ENCODE results near the gene MIA3. TPM values are rescaled to one million over a fixed set of nuclear protein-coding genes. Genes with fewer than 3 reads are reported as not detected.
A peak's percentile ranks its signal among the peaks of the same experiment; 100 is the strongest.

The MIA3 gene
- total RNA-seq, 1 experiment from 2014 or later: 50.8 TPM

GRCh38 chr1:222641269-222641948 lies 23.5 kb downstream of the MIA3 start:
- Histone ChIP-seq H3K9ac (ENCODE audit: low read length) (no peak overlapping the region), H4K20me1 (ENCODE audit: low read length) (no peaks in the 10 kb centered on the region), H3K9me3 (ENCODE audit: low read length) (no peaks in the 10 kb centered on the region), H3K4me1 (ENCODE audit: insufficient read depth, low read length) (peaks cover 32% of the 10 kb centered on the region), H3K4me3 (ENCODE audit: low read length) (no peak overlapping the region), H3K79me2 (ENCODE audit: low read length) (peaks cover 25% of the 10 kb centered on the region), H3K4me2 (ENCODE audit: low read length) (no peak overlapping the region), H3K27ac (ENCODE audit: low read length) (no peak overlapping the region), H3F3A (ENCODE audit: low read length, unreplicated experiment) (peaks cover 11% of the 10 kb centered on the region), H3K36me3 (ENCODE audit: low read depth, low read length) (peaks cover 14% of the 10 kb centered on the region), H3K27me3 (ENCODE audit: low read length) (no peaks in the 10 kb centered on the region), H2AFZ (ENCODE audit: low read length) (no peak overlapping the region), H3K9me2 (replicated peaks; ENCODE audit: low read length) (no peaks in the 10 kb centered on the region)
- ChIA-PET POLR2A (ENCODE audit: unreplicated experiment) (no interaction called here), CTCF (no interaction called here)
- ATAC-seq (no peak), DNase-seq (no peak)
- TF ChIP-seq CTCF (conservative IDR thresholded peaks at IDR 0.05; ENCODE audit: low read depth, low read length) (no peak), EZH2phosphoT487 (IDR thresholded peaks at IDR 0.05; ENCODE audit: borderline replicate concordance, low read length) (no peak), EZH2 (IDR thresholded peaks at IDR 0.05; ENCODE audit: low read length, unreplicated experiment) (no peak)
- BruUV-seq (replicated peaks): no TSS peak
- intact Hi-C loops (cut with micrococcal nuclease): no loop called here

- Histone ChIP-seq H3F3A (ENCODE audit: low read length, unreplicated experiment) (peaks cover 11% of the 10 kb centered on the region), H3K27me3 (ENCODE audit: low read length) (no peaks in the 10 kb centered on the region), H3K4me3 (ENCODE audit: low read length) (no peak overlapping the region), H3K79me2 (ENCODE audit: low read length) (peaks cover 25% of the 10 kb centered on the region), H3K9ac (ENCODE audit: low read length) (no peak overlapping the region), H3K27ac (ENCODE audit: low read length) (peak overlapping the region; percentile 13), H3K4me1 (ENCODE audit: insufficient read depth, low read length) (peaks cover 32% of the 10 kb centered on the region), H3K9me2 (replicated peaks; ENCODE audit: low read length) (no peaks in the 10 kb centered on the region), H3K9me3 (ENCODE audit: low read length) (no peaks in the 10 kb centered on the region), H3K36me3 (ENCODE audit: low read depth, low read length) (peaks cover 15% of the 10 kb centered on the region), H2AFZ (ENCODE audit: low read length) (no peak overlapping the region), H3K4me2 (ENCODE audit: low read length) (peak overlapping the region; percentile 85), H4K20me1 (ENCODE audit: low read length) (no peaks in the 10 kb centered on the region)
- DNase-seq (peak; percentile 89), ATAC-seq (peak; percentile 62)
- no peak for TF ChIP-seq EZH2phosphoT487 (IDR thresholded peaks at IDR 0.05; ENCODE audit: borderline replicate concordance, low read length)
- TF ChIP-seq CTCF (conservative IDR thresholded peaks at IDR 0.05; ENCODE audit: low read depth, low read length): no peak
- no peak for TF ChIP-seq EZH2 (IDR thresholded peaks at IDR 0.05; ENCODE audit: low read length, unreplicated experiment)
- BruUV-seq (replicated peaks): no TSS peak
- ChIA-PET CTCF (no interaction called here), POLR2A (ENCODE audit: unreplicated experiment) (no interaction called here)
- intact Hi-C loops (cut with micrococcal nuclease): loop anchor here (2.0 kb wide), 1 partner anchor 70 kb away; the partner anchor contains the start of genes AIDA and BROX
These were observed 24.6 kb downstream of the MIA3 start for GRCh38 chr1:222642468-222642867.

- Histone ChIP-seq H3K36me3 (ENCODE audit: low read depth, low read length) (peaks cover 9% of the 10 kb centered on the region; the same call in 1 of the 2 replicates), H3K4me1 (ENCODE audit: insufficient read depth, low read length) (peaks cover 32% of the 10 kb centered on the region), H3K27ac (ENCODE audit: low read length) (peak overlapping the region; percentile 77), H3K9ac (ENCODE audit: low read length) (peak overlapping the region; percentile 84), H3K9me3 (ENCODE audit: low read length) (no peaks in the 10 kb centered on the region), H3K9me2 (replicated peaks; ENCODE audit: low read length) (no peaks in the 10 kb centered on the region), H3F3A (ENCODE audit: low read length, unreplicated experiment) (peaks cover 11% of the 10 kb centered on the region), H3K27me3 (ENCODE audit: low read length) (no peaks in the 10 kb centered on the region), H2AFZ (ENCODE audit: low read length) (peak overlapping the region; percentile 88), H3K4me3 (ENCODE audit: low read length) (peak overlapping the region; percentile 89), H3K4me2 (ENCODE audit: low read length) (peak overlapping the region; percentile 85), H4K20me1 (ENCODE audit: low read length) (no peaks in the 10 kb centered on the region), H3K79me2 (ENCODE audit: low read length) (peaks cover 25% of the 10 kb centered on the region)
- no peak for ATAC-seq
- POLR2A ChIA-PET (ENCODE audit: unreplicated experiment): no interaction called here
- CTCF ChIA-PET: no interaction called here
- TSS peak; percentile 99 for BruUV-seq (replicated peaks)
- no peak for TF ChIP-seq EZH2phosphoT487 (IDR thresholded peaks at IDR 0.05; ENCODE audit: borderline replicate concordance, low read length)
- no peak for TF ChIP-seq EZH2 (IDR thresholded peaks at IDR 0.05; ENCODE audit: low read length, unreplicated experiment)
- no peak for TF ChIP-seq CTCF (conservative IDR thresholded peaks at IDR 0.05; ENCODE audit: low read depth, low read length)
- intact Hi-C loops (cut with micrococcal nuclease): loop anchor here (2.0 kb wide), 1 partner anchor 69 kb away; the partner anchor contains the start of genes AIDA and BROX
- no peak for DNase-seq
These were observed 25.7 kb downstream of the MIA3 start for GRCh38 chr1:222643606-222643937.
